GM12864 (cell line): Measurements from ENCODE around the gene LRRC38.

Source experiments
- DNase-seq: peaks from one replicate; pipeline ENCODE4 v3.0.0-alpha.2; 2011; ENCODE audit warnings: low read depth
- H3K4me3 ChIP-seq: 2 replicates; pipeline ENCODE4 v1.5.1; 2011; ENCODE audit warnings: mild to moderate bottlenecking, low read depth, low read length, control low read depth
- TF ChIP-seq, protein P1 (sequence below): IDR thresholded peaks from 2 replicates; pipeline ENCODE4 v1.5.1; 2011; ENCODE audit warnings: low read depth, mild to moderate bottlenecking, moderate library complexity, low read length, control low read depth, inconsistent platforms; ENCODE audit errors: missing control alignments

The LRRC38 gene

DNA sequence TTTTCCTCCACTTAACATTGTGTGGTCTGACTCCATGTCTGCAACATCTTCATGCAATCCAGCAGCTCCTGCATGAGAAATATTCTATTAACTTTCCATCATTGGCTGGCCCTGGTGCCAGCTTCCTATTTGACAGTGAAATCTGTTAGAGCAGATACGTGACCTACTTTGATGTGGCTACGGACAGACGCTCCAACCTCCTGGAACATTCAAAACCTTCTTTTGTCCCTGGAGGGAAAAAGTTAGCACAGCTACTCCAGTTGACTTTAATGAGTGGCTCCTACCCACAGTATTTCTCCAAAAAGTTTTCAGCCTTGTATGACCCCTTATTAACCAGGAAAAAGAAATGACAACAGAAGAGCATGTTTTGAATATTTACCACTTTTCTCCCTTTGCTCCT lies 81.6 kb downstream of the LRRC38 start:
- TF ChIP-seq, protein P1, sequence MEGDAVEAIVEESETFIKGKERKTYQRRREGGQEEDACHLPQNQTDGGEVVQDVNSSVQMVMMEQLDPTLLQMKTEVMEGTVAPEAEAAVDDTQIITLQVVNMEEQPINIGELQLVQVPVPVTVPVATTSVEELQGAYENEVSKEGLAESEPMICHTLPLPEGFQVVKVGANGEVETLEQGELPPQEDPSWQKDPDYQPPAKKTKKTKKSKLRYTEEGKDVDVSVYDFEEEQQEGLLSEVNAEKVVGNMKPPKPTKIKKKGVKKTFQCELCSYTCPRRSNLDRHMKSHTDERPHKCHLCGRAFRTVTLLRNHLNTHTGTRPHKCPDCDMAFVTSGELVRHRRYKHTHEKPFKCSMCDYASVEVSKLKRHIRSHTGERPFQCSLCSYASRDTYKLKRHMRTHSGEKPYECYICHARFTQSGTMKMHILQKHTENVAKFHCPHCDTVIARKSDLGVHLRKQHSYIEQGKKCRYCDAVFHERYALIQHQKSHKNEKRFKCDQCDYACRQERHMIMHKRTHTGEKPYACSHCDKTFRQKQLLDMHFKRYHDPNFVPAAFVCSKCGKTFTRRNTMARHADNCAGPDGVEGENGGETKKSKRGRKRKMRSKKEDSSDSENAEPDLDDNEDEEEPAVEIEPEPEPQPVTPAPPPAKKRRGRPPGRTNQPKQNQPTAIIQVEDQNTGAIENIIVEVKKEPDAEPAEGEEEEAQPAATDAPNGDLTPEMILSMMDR = no peak
- H3K4me3 ChIP-seq = no peak overlapping the region
- no peak for DNase-seq

DNA sequence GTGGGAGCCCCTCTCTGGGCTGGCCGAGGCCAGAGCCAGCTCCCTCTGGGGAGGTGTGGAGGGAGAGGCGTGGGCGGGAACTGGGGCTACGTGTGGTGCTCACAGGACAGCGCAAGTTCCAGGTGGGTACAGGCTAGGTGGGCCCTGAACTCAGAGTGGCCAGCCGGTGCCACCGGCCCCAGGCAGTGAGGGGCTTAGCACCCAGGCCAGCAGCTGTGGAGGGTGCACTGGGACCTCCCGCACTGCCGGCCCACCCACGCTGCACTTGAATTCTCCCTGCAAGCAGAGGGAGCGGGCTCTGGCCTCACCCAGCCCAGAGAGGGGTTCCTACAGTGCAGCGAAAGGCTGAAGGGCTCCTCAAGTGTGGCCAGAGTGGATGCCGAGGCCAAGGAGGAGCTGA lies 83.3 kb downstream of the LRRC38 start:
- no peak for DNase-seq
- H3K4me3 ChIP-seq = no peak overlapping the region
- TF ChIP-seq, protein P1 = no peak
